ENCODE measurements around the gene CDK4. TPM values are rescaled to one million over a fixed set of nuclear protein-coding genes. Genes with fewer than 3 reads are reported as not detected.

CDK4 gene
- total RNA-seq, 1 donor from 2014 or later = 333 TPM

GRCh38 chr12:57781801-57782200, 29.7 kb upstream of the CDK4 start:
- Mint-ChIP-seq H3K27me3 (ENCODE audit: low read depth) (no peaks in the 10 kb centered on the region), H3K36me3 (ENCODE audit: low read depth) (peaks cover 7% of the 10 kb centered on the region), H3K4me1 (peaks cover 16% of the 10 kb centered on the region), H3K4me3 (peak overlapping the region; percentile 18), H3K27ac (ENCODE audit: unreplicated experiment) (no peak overlapping the region), H3K9me3 (no peaks in the 10 kb centered on the region)
- no peak for TF ChIP-seq CTCF (conservative IDR thresholded peaks at IDR 0.05)
- DNase-seq (ENCODE audit: low read depth, low spot score) = no peak

- Mint-ChIP-seq H3K27me3 (ENCODE audit: low read depth) (no peaks in the 10 kb centered on the region), H3K4me1 (peaks cover 16% of the 10 kb centered on the region), H3K4me3 (no peak overlapping the region), H3K36me3 (ENCODE audit: low read depth) (peaks cover 7% of the 10 kb centered on the region), H3K27ac (ENCODE audit: unreplicated experiment) (no peak overlapping the region), H3K9me3 (no peaks in the 10 kb centered on the region)
- no peak for DNase-seq (ENCODE audit: low read depth, low spot score)
- no peak for TF ChIP-seq CTCF (conservative IDR thresholded peaks at IDR 0.05)
These were observed 29.1 kb upstream of the CDK4 start for GRCh38 chr12:57781244-57781643.

- Mint-ChIP-seq H3K27ac (ENCODE audit: unreplicated experiment) (no peak overlapping the region), H3K36me3 (ENCODE audit: low read depth) (peaks cover 11% of the 10 kb centered on the region), H3K4me3 (peak overlapping the region; percentile 47), H3K4me1 (peaks cover 20% of the 10 kb centered on the region), H3K27me3 (ENCODE audit: low read depth) (no peaks in the 10 kb centered on the region), H3K9me3 (no peaks in the 10 kb centered on the region)
- no peak for DNase-seq (ENCODE audit: low read depth, low spot score)
- no peak for TF ChIP-seq CTCF (conservative IDR thresholded peaks at IDR 0.05)
These were observed 28.3 kb upstream of the CDK4 start for GRCh38 chr12:57780284-57780897.

GRCh38 chr12:57779736-57780135, 27.6 kb upstream of the CDK4 start:
- no peaks in the 10 kb centered on the region for H3K9me3 Mint-ChIP-seq
- H3K27ac Mint-ChIP-seq (ENCODE audit: unreplicated experiment) = peak overlapping the region; percentile 1
- no peak for DNase-seq (ENCODE audit: low read depth, low spot score)
- TF ChIP-seq CTCF (conservative IDR thresholded peaks at IDR 0.05) = no peak
- no peaks in the 10 kb centered on the region for H3K27me3 Mint-ChIP-seq (ENCODE audit: low read depth)
- peaks cover 20% of the 10 kb centered on the region for H3K4me1 Mint-ChIP-seq
- peak overlapping the region; percentile 43 for H3K4me3 Mint-ChIP-seq
- peaks cover 11% of the 10 kb centered on the region for H3K36me3 Mint-ChIP-seq (ENCODE audit: low read depth)

GRCh38 chr12:57777911-57778310, 25.8 kb upstream of the CDK4 start:
- no peak overlapping the region for H3K4me3 Mint-ChIP-seq
- no peak for DNase-seq (ENCODE audit: low read depth, low spot score)
- TF ChIP-seq CTCF (conservative IDR thresholded peaks at IDR 0.05) = no peak
- no peaks in the 10 kb centered on the region for H3K9me3 Mint-ChIP-seq
- no peak overlapping the region for H3K27ac Mint-ChIP-seq (ENCODE audit: unreplicated experiment)
- H3K36me3 Mint-ChIP-seq (ENCODE audit: low read depth) = peaks cover 8% of the 10 kb centered on the region
- peaks cover 14% of the 10 kb centered on the region for H3K4me1 Mint-ChIP-seq
- H3K27me3 Mint-ChIP-seq (ENCODE audit: low read depth) = no peaks in the 10 kb centered on the region

Measured in neural crest cell (in vitro differentiated cells).